SH-SY5Y (cell line): ENCODE measurements around the gene ZNF492.

Experiments used
- GATA2 ChIP-seq: IDR thresholded peaks from 2 replicates; pipeline ENCODE4 v1.6.1; 2011; ENCODE audit warnings: mild to moderate bottlenecking, low read depth, low read length
- GATA3 ChIP-seq: IDR thresholded peaks from 2 replicates; pipeline ENCODE4 v1.6.1; 2011; ENCODE audit warnings: low read depth, mild to moderate bottlenecking, low read length, moderate library complexity

GRCh38 chr19:22622901-22623840, 11.0 kb upstream of the ZNF492 start:
- no peak for TF ChIP-seq GATA2
- no peak for TF ChIP-seq GATA3
